ENCODE measurements around the gene DDX24.

The DDX24 gene

DNA sequence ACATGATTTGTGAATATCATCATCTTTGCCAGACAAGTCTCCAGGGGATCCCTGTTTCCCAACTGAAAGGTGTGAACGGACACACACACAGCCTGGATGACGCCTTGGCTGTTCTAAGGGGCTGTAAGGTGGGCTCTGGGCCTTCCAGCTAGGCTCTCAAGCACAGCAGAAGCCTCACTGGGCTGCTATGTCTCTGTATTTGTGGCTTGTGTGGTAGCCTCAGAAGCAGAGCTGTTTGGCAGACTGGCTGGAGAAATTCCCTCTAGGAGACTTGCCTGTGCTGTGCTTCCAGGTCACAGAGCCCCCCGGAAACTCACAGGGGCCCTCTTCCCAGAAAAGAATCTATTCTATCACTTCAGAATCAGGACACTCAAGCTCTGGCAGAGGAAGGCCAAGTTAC lies 33.4 kb downstream of the DDX24 start:
- DNase-seq: no peak

DNA sequence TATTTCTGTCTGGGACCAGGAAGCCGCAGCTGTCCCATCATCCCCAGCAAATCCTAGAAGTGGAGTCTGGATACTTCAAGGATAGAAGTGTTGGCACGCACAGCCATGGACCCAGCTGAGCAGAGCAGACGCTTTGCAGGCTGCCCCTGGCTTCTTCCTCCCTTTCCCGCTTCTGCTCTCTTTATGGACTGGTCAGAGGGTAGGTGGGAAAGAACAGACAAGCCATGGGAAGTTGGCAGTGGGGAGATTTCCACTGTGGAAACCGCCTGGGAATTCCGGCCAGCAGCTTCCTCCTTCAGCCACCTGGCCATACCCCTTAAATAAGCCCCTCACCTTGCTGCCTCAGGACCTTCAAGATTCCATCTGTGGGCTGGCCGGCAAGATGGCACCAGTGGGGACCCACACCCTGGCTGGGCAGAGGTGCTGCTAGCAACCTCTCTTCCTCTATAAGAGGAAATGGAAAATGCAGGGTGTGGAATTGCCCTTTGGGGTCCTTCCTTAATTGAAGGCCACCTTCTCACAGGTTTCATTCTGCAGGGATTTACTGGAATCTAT lies 34.2 kb downstream of the DDX24 start:
- DNase-seq: peak in 1 of 4 experiments; percentile 1

DNA sequence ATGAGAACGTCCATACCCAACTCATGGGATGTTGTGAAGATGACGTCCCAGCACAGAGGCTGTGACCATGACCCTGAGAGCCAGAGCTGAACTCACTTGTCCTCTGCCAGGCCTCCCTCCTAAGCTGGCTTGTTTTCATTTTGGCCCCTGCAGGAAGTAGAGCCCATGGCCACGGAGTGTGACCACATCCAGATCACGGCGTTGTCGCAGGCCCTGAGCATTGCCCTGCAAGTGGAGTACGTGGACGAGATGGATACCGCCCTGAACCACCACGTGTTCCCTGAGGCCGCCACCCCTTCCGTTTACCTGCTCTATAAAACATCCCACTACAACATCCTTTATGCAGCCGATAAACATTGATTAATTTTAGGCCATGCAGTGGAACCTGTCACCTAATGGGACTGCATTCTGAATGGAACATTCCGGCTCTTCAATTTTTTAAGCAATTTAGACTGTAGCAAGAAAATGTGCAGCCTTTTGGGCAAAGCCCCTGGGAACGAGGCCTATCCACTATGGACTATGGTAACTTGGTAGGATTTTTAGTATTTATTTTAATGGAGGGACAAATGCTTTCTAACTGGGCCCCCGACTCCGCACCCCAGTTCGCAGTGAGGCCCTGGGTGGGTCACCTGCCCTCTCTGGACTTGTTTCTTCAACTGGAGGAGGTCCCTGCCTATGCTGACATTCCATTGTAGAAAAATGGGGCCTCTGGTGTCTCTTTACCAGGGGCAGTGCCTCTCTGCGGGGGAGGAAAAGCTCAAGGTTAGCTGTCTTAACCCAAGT lies 35.2 kb downstream of the DDX24 start:
- DNase-seq: peak in 1 of 4 experiments; percentile 1

DNA sequence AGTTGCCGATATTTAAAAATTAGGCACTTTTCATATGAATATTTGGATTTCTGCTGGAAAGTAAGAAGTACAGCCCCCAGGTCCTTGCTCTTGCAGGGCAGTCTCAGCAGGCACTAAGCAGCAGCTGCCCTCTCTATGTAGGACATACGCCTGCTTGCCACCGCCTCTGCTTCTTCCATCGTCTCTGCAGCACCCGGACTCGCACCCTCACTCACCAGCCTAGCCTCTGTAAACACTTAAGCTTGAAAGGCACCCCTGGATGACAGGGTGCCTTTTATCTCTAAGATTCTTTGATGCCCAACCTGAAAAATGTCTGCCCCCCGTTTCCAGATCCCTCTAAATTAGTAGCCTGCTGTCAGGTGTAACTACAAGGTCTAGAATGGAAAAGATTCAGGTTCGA lies 35.9 kb downstream of the DDX24 start:
- DNase-seq: peak in 1 of 4 experiments; percentile 0

DNA sequence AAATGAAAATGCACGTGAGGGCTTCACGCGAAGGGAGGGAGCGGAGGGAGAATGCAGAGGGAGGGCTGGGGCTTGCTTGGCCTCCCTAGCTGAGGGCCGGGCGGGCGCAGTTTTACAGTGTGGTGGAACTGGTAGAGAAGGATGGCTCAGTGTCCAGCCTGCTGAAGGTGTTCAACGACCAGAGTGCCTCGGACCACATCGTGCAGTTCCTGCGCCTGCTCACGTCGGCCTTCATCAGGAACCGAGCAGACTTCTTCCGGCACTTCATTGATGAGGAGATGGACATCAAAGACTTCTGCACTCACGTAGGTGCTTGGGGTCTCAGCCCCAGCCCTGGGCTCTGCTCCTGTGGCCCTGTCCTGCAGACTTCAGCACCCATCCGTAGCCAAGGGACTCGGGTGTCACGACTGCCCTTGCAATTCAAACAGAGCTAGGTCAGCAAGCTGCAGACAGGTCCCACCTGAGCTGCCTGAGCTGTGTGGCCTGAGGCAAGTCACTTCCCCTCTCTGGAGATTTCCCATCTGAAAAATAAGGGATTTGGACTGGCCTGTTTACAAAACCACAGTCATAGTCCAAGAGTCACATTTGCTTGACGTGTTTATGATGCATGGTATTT lies 36.4 kb downstream of the DDX24 start:
- no peak for DNase-seq

DNA sequence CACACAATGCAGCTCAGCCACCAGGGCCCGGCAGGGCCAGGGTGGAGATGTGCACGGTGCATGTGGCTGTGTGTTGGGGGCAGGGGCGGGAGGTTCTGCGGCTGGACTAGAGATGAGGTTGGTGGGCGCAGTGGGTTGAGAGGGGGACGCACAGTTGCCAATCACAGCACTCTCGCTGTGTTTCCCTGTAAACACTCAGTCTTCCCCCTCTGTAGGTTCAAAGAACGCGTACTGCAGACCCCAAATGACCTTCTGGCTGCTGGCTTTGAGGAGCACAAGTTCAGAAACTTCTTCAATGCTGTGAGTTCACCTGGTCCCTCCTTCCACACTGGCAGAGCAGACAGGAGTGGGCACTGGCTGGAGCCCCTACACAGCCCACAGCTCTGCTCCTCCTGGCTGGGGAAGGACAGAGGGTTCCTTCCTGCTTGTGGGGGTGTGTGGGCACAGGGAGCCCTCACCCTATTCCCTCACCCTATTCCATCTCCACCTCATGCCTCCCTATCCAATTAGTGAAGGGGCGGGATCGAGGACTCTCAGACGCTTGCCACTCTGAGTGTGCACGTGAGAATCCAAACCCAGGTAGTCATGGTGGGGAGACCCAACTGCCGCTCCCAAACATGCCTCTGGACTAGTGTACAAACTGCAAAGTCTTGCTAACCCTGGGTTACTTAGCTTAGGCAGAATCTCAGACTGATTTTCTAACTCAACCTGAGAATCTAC lies 37.1 kb downstream of the DDX24 start:
- DNase-seq: no peak

DNA sequence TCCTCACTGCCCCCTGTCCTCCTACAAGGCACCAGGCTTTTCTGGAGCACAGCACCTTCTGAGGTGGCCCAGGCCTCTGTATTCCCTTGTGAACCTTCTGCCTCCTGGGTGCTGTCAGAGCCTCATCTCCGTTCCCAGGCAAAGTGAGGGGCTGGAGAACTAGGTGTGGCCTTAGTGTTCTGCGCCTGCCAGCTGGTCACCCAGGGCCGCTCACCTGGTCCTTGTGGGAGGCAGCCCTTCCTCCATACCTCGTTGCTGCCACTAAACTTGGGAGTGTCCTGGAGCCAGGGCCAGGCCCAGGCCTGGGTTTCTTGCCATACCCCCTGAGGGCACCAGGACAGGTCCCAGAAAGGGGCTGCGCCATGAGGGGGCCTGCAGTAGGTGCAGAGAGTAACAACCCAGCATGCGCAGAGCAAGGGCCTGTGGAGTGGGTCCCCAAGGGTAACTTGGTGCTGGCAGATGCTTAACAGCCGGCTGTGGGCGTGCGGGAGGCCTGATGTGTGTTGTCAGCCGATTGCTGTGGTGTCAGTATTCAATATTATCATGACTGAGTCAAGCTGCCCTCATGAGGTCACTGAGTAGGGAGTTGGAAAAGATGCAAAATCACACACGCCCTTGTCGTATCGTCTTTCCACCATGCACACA lies 37.8 kb downstream of the DDX24 start:
- no peak for DNase-seq

DNA sequence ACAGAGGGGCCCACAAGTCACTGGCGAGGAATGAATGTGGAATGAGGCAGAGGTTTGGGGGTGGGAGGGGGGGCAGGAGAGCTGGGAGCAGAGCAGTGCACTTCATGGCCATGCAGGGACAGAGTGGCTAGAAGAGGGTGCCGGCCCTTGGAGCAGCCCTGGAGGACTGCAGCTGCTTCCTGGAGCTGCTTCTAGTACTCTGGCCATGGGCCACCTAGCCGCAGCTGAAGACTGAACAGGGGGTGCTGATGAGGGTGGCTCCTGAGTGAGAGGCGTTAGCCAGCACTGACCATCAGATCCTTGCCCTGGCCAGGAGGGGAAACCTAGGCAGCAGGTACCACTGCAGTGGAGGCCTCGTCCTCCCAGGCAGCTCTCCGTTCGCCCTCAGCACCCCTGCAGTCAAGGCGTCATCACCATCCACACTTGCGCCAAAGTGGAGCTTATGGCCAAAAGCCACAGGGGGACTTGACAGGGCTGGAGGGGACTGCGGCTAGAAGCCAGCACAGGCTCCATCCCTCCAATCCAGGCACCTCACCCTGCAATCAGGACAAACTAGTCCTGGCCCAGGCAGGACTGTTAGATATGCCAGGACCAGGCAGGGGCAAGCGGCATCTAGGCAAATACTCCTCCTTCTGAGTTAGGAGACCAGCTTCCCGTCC lies 38.4 kb downstream of the DDX24 start:
- no peak for DNase-seq

DNA sequence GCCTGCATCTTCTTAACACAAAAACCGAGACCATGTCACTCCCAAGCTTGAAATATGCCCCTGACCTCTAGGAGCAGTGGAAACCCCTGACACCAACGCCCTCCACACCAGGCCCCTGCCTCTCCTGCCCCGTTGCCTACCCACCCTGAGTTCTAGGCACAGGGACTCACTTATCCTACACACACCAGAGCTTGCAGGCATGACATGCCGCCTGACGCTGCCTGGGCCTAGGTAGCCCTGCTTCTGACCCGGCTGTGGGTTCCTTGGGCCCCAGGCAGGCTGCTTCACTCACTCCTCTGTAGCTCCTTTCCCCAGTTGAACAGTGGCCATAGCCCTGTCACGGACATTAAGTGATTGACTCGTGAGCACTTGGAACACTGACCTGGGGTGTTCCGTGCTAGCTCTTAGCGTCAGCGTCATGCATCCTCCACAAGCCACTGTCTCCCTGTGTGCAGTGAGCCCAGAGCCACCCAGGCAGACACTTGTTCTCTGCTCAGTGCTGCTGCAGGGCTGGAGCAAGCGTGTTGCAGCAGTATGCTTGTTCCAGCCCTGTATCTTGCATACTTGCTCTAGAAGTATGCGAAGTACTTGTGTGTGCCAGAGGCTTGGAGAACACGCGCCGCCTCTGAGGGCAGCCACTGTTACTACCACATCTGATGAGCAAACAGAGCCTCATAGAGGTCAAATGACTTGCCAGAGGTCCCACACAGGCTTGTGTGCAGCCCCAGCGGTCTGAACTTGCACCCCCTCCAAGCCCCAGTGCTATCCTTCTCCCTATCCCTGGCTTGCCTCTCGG lies 39.3 kb downstream of the DDX24 start:
- no peak for DNase-seq

DNA sequence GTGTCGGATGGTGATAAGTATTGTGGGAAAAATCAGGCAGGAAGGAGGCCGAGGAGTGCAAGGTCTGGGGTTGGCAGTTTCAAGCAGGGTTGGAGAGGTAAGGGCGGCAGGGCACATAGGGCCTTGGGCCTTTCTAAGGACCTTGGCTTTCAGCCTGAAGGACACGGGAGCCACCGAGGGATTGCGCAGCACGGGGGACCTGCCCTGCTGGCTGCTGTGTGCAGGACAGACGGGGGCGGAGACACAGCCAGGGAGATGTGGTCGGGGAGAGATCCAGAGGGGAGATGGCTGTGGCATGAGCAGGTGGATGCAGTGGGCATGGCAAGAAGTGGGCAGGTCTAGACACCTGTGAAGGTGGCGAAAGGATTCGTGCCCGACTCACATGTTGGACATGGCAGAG lies 40.2 kb downstream of the DDX24 start:
- DNase-seq: no peak

DNA sequence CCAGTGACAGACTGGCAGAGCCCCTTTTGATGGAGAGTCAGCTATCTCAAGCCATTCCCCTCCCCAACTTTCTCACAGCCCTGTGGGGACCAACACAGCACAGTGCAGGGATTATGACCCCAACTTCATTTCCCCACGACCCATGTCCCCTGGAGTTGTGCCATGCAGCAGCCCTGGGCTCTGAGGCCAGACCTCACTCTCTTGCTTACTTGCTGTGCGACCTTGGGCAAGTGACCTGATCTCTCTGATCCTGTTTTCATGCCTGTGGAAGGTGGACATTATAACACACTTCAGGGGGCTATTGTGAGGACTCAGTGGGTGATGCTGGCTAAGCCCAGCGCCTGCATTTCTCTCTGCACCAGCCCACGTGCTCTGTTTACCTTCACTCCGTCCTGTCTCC lies 40.8 kb downstream of the DDX24 start:
- DNase-seq: no peak

DNA sequence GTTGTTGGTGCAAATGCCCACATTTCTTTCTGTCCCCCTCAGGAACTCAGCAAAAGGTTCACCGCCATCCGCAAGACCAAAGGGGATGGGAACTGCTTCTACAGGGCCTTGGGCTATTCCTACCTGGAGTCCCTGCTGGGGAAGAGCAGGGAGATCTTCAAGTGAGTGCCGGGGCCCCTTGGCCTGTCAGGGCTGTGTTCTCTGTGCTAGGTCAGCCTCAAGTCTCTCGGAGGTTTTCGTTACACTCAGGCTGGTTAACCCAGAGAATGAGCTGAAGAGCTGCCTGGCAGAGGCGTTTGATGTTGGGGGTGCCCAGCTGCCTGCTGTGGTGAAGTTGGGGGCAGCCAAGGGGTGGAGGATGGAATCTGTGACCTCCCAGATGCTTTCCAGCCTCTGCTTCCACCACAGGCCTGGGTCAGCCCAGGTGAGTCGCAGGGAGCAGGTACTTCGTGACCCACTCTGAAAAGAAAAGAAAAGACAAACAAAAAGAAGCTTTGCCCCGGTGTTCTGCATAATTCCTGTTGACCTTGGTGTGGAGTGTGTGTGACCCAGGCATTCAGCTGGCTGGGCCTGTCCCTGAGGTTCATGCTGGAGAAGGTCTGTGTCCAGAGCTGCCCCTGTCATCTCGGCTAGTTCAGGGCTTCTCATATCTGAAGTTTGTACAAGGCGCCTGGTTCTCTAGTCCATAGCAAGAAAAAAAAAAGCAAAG lies 41.9 kb downstream of the DDX24 start:
- no peak for DNase-seq

DNA sequence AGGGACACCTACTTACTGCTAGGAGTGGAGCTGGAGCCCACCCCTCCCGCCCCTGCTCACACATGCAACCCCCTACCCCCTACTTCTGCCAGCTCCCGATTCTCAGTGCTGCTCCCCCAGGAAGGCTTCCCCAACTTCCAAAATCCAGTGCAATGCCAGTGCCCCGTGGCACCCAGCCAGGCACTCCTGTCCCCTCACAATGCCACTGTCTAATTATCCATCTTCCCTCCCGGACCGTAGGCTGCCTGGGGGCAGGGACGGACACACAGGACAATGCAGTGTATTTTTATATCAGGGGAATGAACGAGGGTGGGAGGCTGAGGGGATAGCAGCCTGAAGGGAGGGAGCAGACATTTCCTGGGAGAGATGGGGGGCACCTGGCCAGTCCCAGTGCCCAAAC lies 42.5 kb downstream of the DDX24 start:
- no peak for DNase-seq

DNA sequence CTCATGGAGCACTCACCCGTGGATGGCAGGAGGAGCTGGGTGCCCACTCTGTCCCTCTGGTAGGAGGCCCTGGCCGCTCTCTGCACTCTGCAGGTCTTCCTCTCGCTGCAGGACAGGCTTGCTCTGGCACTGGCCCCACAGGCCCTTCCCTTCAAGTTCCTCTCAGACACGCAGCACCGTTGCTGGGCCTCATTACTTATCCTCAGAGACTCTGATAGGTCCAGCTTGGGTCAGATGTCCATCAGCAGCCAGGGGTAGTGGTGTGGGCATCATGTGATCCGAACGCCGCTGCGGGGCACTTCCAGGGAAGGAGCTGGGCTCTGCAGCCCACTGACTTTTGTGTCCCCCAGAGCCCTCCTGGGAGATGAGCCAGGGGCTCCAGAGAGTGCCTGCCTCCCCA lies 43.0 kb downstream of the DDX24 start:
- no peak for DNase-seq

DNA sequence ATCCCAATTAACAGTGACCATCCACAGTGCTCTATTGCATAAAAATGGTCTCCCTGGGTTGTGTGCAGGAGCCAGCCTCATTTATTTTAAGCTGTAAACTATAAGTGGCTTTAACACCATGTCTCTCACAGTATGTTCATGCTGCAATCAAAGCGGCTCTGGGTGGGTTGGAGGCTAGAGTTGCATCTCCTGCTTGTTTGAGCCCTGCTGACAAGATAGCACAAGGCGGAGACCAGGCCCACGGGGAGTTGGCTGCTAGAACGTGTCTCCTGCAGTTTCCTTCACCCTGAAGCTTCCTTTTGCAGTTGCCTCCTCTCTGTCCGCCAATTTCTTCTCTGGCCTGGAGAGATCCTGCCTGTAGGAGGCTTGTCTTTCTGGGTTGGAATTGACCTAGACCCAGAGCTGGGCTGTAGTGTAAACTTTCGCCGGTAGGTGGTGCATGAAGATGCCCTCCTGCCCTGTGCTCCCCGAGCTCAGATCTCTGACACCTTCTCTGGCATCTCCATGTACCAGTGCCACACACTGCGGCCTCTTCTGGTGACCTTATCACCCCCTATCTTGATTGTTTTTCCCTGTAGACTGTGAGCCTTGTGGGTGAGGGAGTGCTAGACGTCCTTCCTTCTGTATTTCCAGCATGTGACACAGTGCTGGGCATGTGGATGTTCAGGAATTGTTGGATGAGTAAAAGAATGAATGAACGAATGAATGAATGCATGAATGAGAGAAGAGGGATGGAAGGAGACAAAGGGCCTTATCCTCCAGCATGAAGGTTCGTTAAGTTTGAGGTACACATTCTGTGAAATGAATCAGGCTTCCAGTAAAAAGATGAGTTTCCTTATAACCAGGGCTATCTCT lies 44.5 kb downstream of the DDX24 start:
- peak; percentile 80 to 89 (median 84) for DNase-seq

DNA sequence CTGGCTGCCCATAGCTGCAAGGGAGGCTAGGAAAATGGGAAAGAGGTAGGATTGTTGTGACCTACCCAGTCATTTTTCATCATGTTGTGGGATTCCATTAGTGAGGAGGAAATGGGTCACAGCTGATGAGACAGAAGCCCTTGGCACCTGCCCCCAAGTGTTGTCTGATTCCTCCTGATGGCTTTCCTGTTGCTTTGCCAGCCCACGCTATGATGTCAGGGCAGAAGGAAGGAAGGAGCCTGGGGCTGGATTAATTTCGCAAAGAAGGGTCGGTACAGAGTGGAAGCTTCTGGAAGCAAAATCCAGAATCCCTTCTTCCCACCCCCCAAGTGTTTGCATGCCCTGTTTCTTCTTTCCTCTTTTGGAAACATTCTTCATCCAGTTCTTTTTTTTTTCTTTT lies 46.1 kb downstream of the DDX24 start:
- DNase-seq: peak in 3 of 4 experiments; percentile 55 to 61 (median 60)

DNA sequence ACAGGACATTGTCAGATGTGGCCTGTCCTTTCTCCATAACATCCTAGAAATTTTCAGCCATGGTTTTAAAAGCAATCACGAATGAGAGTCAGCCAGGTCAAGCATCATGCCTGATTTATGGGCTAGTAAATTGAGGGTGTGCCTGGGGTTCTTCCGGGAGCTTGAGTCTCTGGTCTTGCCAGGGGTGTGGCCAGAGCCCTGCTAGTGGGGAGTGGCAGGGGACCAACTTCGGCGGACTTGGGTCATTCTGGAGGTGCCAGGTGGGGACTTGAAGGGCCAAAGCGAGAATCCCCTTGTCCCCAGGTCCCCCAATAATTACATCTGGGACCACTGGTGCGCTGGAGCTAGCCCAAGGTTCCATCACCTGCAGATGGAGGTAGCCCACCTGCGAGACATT lies 49.1 kb downstream of the DDX24 start:
- no peak for DNase-seq

DNA sequence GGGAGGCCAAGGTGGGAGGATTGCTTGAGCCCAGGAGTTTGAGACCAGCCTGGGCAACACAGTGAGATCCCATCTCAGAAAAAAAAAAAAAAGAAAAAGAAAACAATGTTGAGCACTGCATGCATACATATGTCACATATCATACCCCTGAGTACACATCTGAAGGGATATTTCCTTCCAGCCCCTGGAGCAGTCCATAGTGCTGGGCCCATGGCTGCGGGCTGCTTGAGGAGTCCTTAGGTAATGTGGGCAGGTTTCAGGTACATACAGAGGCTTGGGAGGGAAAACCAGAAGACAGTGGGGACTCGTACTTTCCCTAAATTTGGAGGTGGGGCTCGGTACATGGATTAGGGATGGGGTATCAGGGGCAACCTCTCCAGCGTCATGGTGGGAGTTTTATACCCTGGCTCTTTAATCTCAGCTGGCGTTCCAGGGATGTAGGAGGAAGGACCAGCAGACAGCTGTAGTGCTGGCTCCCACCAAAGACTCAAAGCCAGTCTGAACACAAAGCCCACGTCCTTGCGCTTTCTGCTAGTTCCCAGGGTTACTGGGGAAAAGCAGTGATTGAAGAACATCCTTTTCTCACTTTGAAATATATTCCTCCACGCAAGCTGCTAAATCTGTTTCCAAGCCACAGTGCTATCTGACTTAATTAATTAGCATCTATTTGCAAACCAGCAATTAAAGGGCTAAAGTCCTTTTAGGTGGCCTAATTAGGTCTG lies 49.7 kb downstream of the DDX24 start:
- DNase-seq: no peak

DNA sequence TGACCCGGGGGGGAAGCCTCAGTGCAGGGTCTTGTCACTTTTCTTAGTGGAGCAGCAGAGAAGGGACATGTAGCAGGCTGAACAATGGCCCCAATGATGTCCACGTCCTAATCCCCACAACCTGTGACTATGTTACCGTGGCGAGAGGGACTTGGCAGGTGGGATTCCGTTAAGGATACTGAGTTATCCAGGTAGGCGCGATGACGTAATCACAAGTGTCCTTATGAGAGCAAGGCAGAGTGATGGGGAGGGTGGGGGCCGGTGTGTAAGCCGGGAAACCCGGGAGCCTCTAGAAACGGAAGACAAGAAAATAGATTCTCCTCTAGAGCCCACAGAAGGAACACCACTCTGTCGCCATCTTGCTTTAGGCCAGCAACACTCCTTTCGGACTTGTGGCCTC lies 50.4 kb downstream of the DDX24 start:
- DNase-seq: no peak

All from suppressor macrophage (primary cell).